H1 (cell line): ENCODE data around the gene RAB30. TPM values are rescaled to one million over a fixed set of nuclear protein-coding genes. Genes with fewer than 3 reads are reported as not detected.

Experiments
- CTCF ChIA-PET: fragments of 300-600 bp; sonication (Branson Sonifier 250); formaldehyde crosslinking; loops from one replicate; lab custom pipeline; 2021; ENCODE audit not compliant: partially characterized antibody; lab: Charles Lee
- POLR2A ChIA-PET: fragments of 300-600 bp; sonication (Branson Sonifier 250); formaldehyde crosslinking; loops from one replicate; lab custom pipeline; 2021; ENCODE audit warnings: inconsistent platforms; ENCODE audit not compliant: partially characterized antibody; lab: Charles Lee
- DNase-seq, 2 experiments: peaks; one replicate each; pipeline versions ENCODE4 v3.0.0 to v3.0.0-alpha.2; 2010 to 2022; ENCODE audit warnings: low spot score in 2 of 2, low read depth in 1 of 2, mixed read lengths in 1 of 2
- FAIRE-seq: peaks from 2 replicates; lab custom pipeline; 2011; peaks lifted over from hg19 to GRCh38; lab: Jason Lieb, UNC
- H2AFZ ChIP-seq: 2 replicates; pipeline ENCODE4 v1.8.1; 2012; ENCODE audit warnings: low read length, inconsistent platforms
- H2AK5ac ChIP-seq: 2 replicates; pipeline ENCODE4 v1.6.1; 2013; ENCODE audit warnings: low read depth, low read length
- H2BK120ac ChIP-seq: replicated peaks from 2 replicates; pipeline ENCODE3; 2013; ENCODE audit warnings: low read depth, low read length, inconsistent platforms
- H2BK12ac ChIP-seq: 2 replicates; pipeline ENCODE4 v1.6.1; 2013; ENCODE audit warnings: low read depth, low read length
- H2BK15ac ChIP-seq: 2 replicates; pipeline ENCODE4 v1.6.1; 2013; ENCODE audit warnings: low read length
- H2BK20ac ChIP-seq: 2 replicates; pipeline ENCODE4 v1.6.1; 2013; ENCODE audit warnings: low read length
- H2BK5ac ChIP-seq: 2 replicates; pipeline ENCODE4 v1.6.1; 2013; ENCODE audit warnings: low read depth, low read length
- H3K14ac ChIP-seq: 2 replicates; pipeline ENCODE4 v1.6.1; 2013; ENCODE audit warnings: inconsistent platforms; ENCODE audit not compliant: insufficient read length
- H3K18ac ChIP-seq: 2 replicates; pipeline ENCODE4 v1.6.1; 2013; ENCODE audit warnings: low read length; ENCODE audit errors: extremely low read depth
- H3K23ac ChIP-seq: 2 replicates; pipeline ENCODE4 v1.6.1; 2013; ENCODE audit warnings: inconsistent platforms; ENCODE audit not compliant: insufficient read length
- H3K23me2 ChIP-seq: 2 replicates; pipeline ENCODE4 v1.6.1; 2013; ENCODE audit warnings: low read depth, low read length
- H3K27ac ChIP-seq: 2 replicates; pipeline ENCODE4 v1.6.1; 2011; ENCODE audit warnings: low read depth, low read length, inconsistent platforms
- H3K27me3 ChIP-seq, 4 experiments: replicated peaks in 1 of 4; 1 replicate in 1 of 4; 2 replicates in 3 of 4; pipeline versions ENCODE4 v1.6.1 to v1.8.1; 2011 to 2013; ENCODE audit warnings: low read length in 3 of 4, mild to moderate bottlenecking in 3 of 4, inconsistent platforms in 2 of 4, mixed read lengths in 2 of 4, moderate library complexity in 1 of 4; ENCODE audit not compliant: control insufficient read depth in 3 of 4, insufficient read depth in 3 of 4; ENCODE audit errors: extremely low read depth in 1 of 4
- H3K36me3 ChIP-seq, 4 experiments: 2 replicates each; pipeline versions ENCODE4 v1.6.1 to v1.8.1; 2011 to 2013; ENCODE audit warnings: mild to moderate bottlenecking in 4 of 4, low read length in 3 of 4, moderate library complexity in 2 of 4, control low read depth in 1 of 4, inconsistent platforms in 1 of 4; ENCODE audit not compliant: insufficient read depth in 4 of 4, control insufficient read depth in 2 of 4
- H3K4ac ChIP-seq: replicated peaks from 2 replicates; pipeline ENCODE3; 2013; ENCODE audit warnings: low read length, low read depth, mixed read lengths, inconsistent platforms; ENCODE audit not compliant: insufficient read length
- H3K4me1 ChIP-seq, 4 experiments: replicated peaks in 1 of 4; 1 replicate in 1 of 4; 2 replicates in 3 of 4; pipeline versions ENCODE4 v1.6.1 to v1.8.1; 2011 to 2013; ENCODE audit warnings: low read length in 3 of 4, inconsistent platforms in 2 of 4, mixed read lengths in 1 of 4; ENCODE audit not compliant: insufficient read depth in 4 of 4, control insufficient read depth in 3 of 4
- H3K4me2 ChIP-seq, 2 experiments: 2 replicates each; pipeline versions ENCODE4 v1.6.1 to v1.8.1; 2011 to 2013; ENCODE audit warnings: low read depth in 2 of 2, low read length in 2 of 2, control low read depth in 1 of 2, inconsistent platforms in 1 of 2, mild to moderate bottlenecking in 1 of 2; ENCODE audit not compliant: insufficient read depth in 1 of 2
- H3K4me3 ChIP-seq, 4 experiments: fragments of 200-600, 300-600 bp in 1 of 4; sonication (generic), shearing (Covaris generic), sonication (Bioruptor Twin) in 1 of 4; 2 replicates each; pipeline versions ENCODE4 v1.5.1 to v1.8.1; 2011 to 2016; ENCODE audit warnings: low read length in 4 of 4, low read depth in 3 of 4, control low read depth in 2 of 4, inconsistent platforms in 2 of 4, mild to moderate bottlenecking in 2 of 4, mixed read lengths in 1 of 4, moderate library complexity in 1 of 4; ENCODE audit not compliant: insufficient read depth in 2 of 4; ENCODE audit errors: extremely low read depth in 1 of 4
- H3K56ac ChIP-seq: replicated peaks from 2 replicates; pipeline ENCODE3; 2013; ENCODE audit warnings: low read depth, mild to moderate bottlenecking, mixed read lengths, low read length, inconsistent platforms; ENCODE audit not compliant: insufficient read length
- H3K79me1 ChIP-seq: 2 replicates; pipeline ENCODE4 v1.6.1; 2013; ENCODE audit warnings: low read depth, low read length, control low read depth
- H3K79me2 ChIP-seq, 2 experiments: 2 replicates each; pipeline versions ENCODE4 v1.6.1 to v1.8.1; 2012 to 2013; ENCODE audit warnings: low read length in 2 of 2, mild to moderate bottlenecking in 2 of 2, inconsistent platforms in 1 of 2; ENCODE audit not compliant: insufficient read depth in 2 of 2, control insufficient read depth in 1 of 2
- H3K9ac ChIP-seq, 4 experiments: replicated peaks in 1 of 4; 1 replicate in 1 of 4; 2 replicates in 3 of 4; pipeline versions ENCODE4 v1.6.1 to v1.8.1; 2011 to 2013; ENCODE audit warnings: low read depth in 3 of 4, low read length in 3 of 4, control low read depth in 2 of 4, mild to moderate bottlenecking in 2 of 4, moderate library complexity in 2 of 4, inconsistent platforms in 1 of 4; ENCODE audit errors: extremely low read depth in 1 of 4
- H3K9me3 ChIP-seq, 2 experiments: 2 replicates each; pipeline versions ENCODE4 v1.6.1 to v1.8.1; 2012 to 2013; ENCODE audit warnings: mild to moderate bottlenecking in 2 of 2, moderate library complexity in 2 of 2, control low read depth in 1 of 2, inconsistent platforms in 1 of 2, low read depth in 1 of 2, low read length in 1 of 2, mixed read lengths in 1 of 2; ENCODE audit not compliant: insufficient read depth in 2 of 2
- H4K20me1 ChIP-seq, 2 experiments: replicated peaks in 1 of 2; 2 replicates each; pipeline versions ENCODE3 to v1.8.1; 2011 to 2013; ENCODE audit warnings: inconsistent platforms in 2 of 2, low read length in 2 of 2, mild to moderate bottlenecking in 1 of 2; ENCODE audit not compliant: insufficient read depth in 2 of 2, control insufficient read depth in 1 of 2
- H4K5ac ChIP-seq: 2 replicates; pipeline ENCODE4 v1.6.1; 2013; ENCODE audit warnings: low read length, low read depth, mixed read lengths, inconsistent platforms; ENCODE audit not compliant: insufficient read length
- H4K8ac ChIP-seq: 2 replicates; pipeline ENCODE4 v1.8.0; 2013; ENCODE audit warnings: mild to moderate bottlenecking, moderate library complexity, low read length, inconsistent platforms; ENCODE audit not compliant: insufficient read depth; ENCODE audit errors: extremely low read depth
- H4K91ac ChIP-seq: replicated peaks from 2 replicates; pipeline ENCODE3; 2013; ENCODE audit warnings: low read length, mixed read lengths, inconsistent platforms; ENCODE audit not compliant: insufficient read length
- BRCA1 ChIP-seq: IDR thresholded peaks from 2 replicates; pipeline ENCODE4 v1.6.1; 2012; ENCODE audit warnings: low read depth, low read length, improper control_type of control experiment
- CBX8 ChIP-seq: fragments of 300-800, 300-1000 bp; sonication (generic); IDR thresholded peaks from 2 replicates; pipeline ENCODE4 v1.7.1; 2016; ENCODE audit warnings: low read depth, low read length, borderline replicate concordance
- CHD2 ChIP-seq: IDR thresholded peaks from 2 replicates; pipeline ENCODE4 v1.6.1; 2012; ENCODE audit warnings: low read length, improper control_type of control experiment
- CREB1 ChIP-seq: IDR thresholded peaks from 2 replicates; pipeline ENCODE4 v1.6.1; 2012; ENCODE audit warnings: inconsistent platforms
- JUND ChIP-seq: IDR thresholded peaks from 2 replicates; pipeline ENCODE4 v1.6.1; 2011; ENCODE audit warnings: mild to moderate bottlenecking, improper control_type of control experiment, low read length
- KDM1A ChIP-seq: fragments of 200-600, 300-600 bp; sonication (generic); IDR thresholded peaks from 2 replicates; pipeline ENCODE4 v1.7.1; 2016; ENCODE audit warnings: mild to moderate bottlenecking, low read length, borderline replicate concordance
- MAFK ChIP-seq: IDR thresholded peaks from 2 replicates; pipeline ENCODE4 v1.6.1; 2012; ENCODE audit warnings: low read depth, mild to moderate bottlenecking, improper control_type of control experiment, low read length
- MAX ChIP-seq: IDR thresholded peaks from 2 replicates; pipeline ENCODE4 v1.6.1; 2012; ENCODE audit warnings: inconsistent platforms
- POLR2A ChIP-seq, 2 experiments: IDR thresholded peaks; 1 replicate in 1 of 2; 2 replicates in 1 of 2; pipeline ENCODE4 v1.6.1; 2011; ENCODE audit warnings: low read depth in 2 of 2, low read length in 2 of 2, mild to moderate bottlenecking in 2 of 2; ENCODE audit errors: control extremely low read depth in 1 of 2
- SP1 ChIP-seq: IDR thresholded peaks from 2 replicates; pipeline ENCODE4 v1.6.1; 2011; ENCODE audit warnings: low read depth, low read length
- SP4 ChIP-seq: IDR thresholded peaks from 2 replicates; pipeline ENCODE4 v1.6.1; 2012; ENCODE audit warnings: low read length, inconsistent platforms
- WGBS, 2 experiments: shearing (Covaris generic) in 1 of 2; methylation state at CpG; one replicate each; pipeline versions ENCODE4 v1.1.6 to v1.1.7; 2013 to 2015; ENCODE audit warnings: low lambda C conversion rate in 2 of 2, mixed read lengths in 2 of 2, inconsistent platforms in 1 of 2, low coverage in 1 of 2, missing lambda C conversion rate in 1 of 2; ENCODE audit not compliant: insufficient replicate concordance in 2 of 2, insufficient coverage in 1 of 2, insufficient read length in 1 of 2; ENCODE audit errors: extremely low coverage in 1 of 2, missing lambda C conversion rate in 1 of 2; 5-methylcytosine and 5-hydroxymethylcytosine counted together
- polyA plus RNA-seq, 7 experiments: library from polyadenylated mRNA; depleted of rRNA in 3 of 7; stranded (reverse) in 5 of 7; unstranded in 2 of 7; fragments of >200 nt in 5 of 7; fragments of 200-250 nt in 2 of 7; gene quantifications; 1 replicate in 5 of 7; 2 replicates in 1 of 7; 4 replicates in 1 of 7; pipeline versions ENCODE4 v1.2.1 to v1.2.3, GENCODE V29; 2011 to 2013; ENCODE audit warnings: missing spikeins in 2 of 7, mixed read lengths in 2 of 7
- total RNA-seq: library from RNA; stranded (reverse); fragmentation: NEBNext Ultra II Directional; extraction: Animal tissue kit (Norgen Biotek cat#: 25700); gene quantifications from 2 replicates; pipeline ENCODE4 v1.2.1, GENCODE V29; 2021

The RAB30 gene
- total and polyA plus RNA-seq, 2 of the 8 experiments (the other 6 are each of a cell fraction or from before 2014, with no cell fraction given) = 1.6 to 11.7 TPM

- Histone ChIP-seq H2AK5ac (no peak overlapping the region), H3K27ac (no peak overlapping the region), H2BK20ac (no peak overlapping the region), H3K14ac (no peak overlapping the region), H3K4ac (no peak overlapping the region), H3K56ac (no peak overlapping the region), H4K5ac (no peak overlapping the region), H4K20me1 (no peaks in the 10 kb centered on the region), H3K79me2 (no peaks in the 10 kb centered on the region), H3K4me3 (no peak overlapping the region), H3K36me3 (no peaks in the 10 kb centered on the region), H3K27me3 (no peaks in the 10 kb centered on the region), H3K23ac (no peak overlapping the region), H3K79me1 (no peaks in the 10 kb centered on the region), H3K4me2 (no peak overlapping the region), H3K9ac (no peak overlapping the region), H4K91ac (no peak overlapping the region), H4K8ac (no peak overlapping the region; the same call in 1 of the 2 replicates), H2AFZ (peak overlapping the region; percentile 70; the same call in 1 of the 2 replicates), H2BK5ac (no peak overlapping the region), H3K18ac (no peak overlapping the region), H2BK12ac (no peak overlapping the region), H3K23me2 (no peaks in the 10 kb centered on the region), H3K9me3 (no peaks in the 10 kb centered on the region), H3K4me1 (no peaks in the 10 kb centered on the region), H2BK120ac (no peak overlapping the region), H2BK15ac (no peak overlapping the region)
- DNase-seq = no peak
- ChIA-PET CTCF (interaction anchor here (0.6 to 1.6 kb wide), 5 partner anchors 11 to 40 kb away, joined by 3 to 6 read pairs (median 3); no protein-coding TSS in a partner anchor), POLR2A (no interaction called here)
- no peak for FAIRE-seq
- 88% methylated on average over 3 of the region's 3 CpGs; no CpG with 5 or more reads in 1 of the 2 experiments for WGBS, 2 experiments
- TF ChIP-seq BRCA1 = no peak
- TF ChIP-seq CHD2 = no peak
- TF ChIP-seq CREB1 = no peak
- TF ChIP-seq POLR2A (IDR thresholded peaks at IDR 0.05; ENCODE audit: control extremely low read depth in 1 of 2, low read depth in 2 of 2, low read length in 2 of 2) = no peak
- no peak for TF ChIP-seq SP1
- TF ChIP-seq JUND = no peak
- TF ChIP-seq CBX8 = no peak
- TF ChIP-seq MAX = no peak
- no peak for TF ChIP-seq MAFK
- no peak for TF ChIP-seq SP4
- no peak for TF ChIP-seq KDM1A
These were observed 44.4 kb upstream of the RAB30 start for GRCh38 chr11:83116015-83116641.
